NB4 (cell line): ENCODE measurements around the gene S100A10.

Experiments
- CTCF ChIP-seq: IDR thresholded peaks from one replicate; pipeline ENCODE4 v1.5.1; 2012; ENCODE audit warnings: low read depth, low read length
- MAX ChIP-seq: IDR thresholded peaks from 2 replicates; pipeline ENCODE4 v1.6.1; 2011; ENCODE audit warnings: low read depth, low read length
- MYC ChIP-seq: IDR thresholded peaks from 2 replicates; pipeline ENCODE4 v1.6.1; 2011; ENCODE audit warnings: low read depth, low read length
- POLR2A ChIP-seq: IDR thresholded peaks from 2 replicates; pipeline ENCODE4 v1.6.1; 2011; ENCODE audit warnings: mild to moderate bottlenecking; ENCODE audit not compliant: insufficient read length; ENCODE audit errors: extremely low read depth

- no peak for TF ChIP-seq POLR2A
- no peak for TF ChIP-seq CTCF
- no peak for TF ChIP-seq MYC
- TF ChIP-seq MAX: no peak
Observed at GRCh38 chr1:152002960-152003359, 9.3 kb upstream of the S100A10 start.
